BJ (cell line): ENCODE results near the gene ERGIC1. TPM values are rescaled to one million over a fixed set of nuclear protein-coding genes. Genes with fewer than 3 reads are reported as not detected.

Experiments used
- CTCF ChIA-PET: fragments of 350-600 bp; formaldehyde crosslinking; extraction: SDS; loops from one replicate; lab custom pipeline; 2021; ENCODE audit warnings: antibody characterized with exemption, inconsistent platforms; lab: Yijun Ruan, JAX
- POLR2A ChIA-PET: fragments of 300-600 bp; sonication (Branson Sonifier 250); formaldehyde crosslinking; extraction: SDS; loops from one replicate; lab custom pipeline; 2021; ENCODE audit warnings: antibody characterized with exemption; lab: Charles Lee
- DNase-seq: peaks from one replicate; pipeline ENCODE4 v3.0.0-alpha.2; 2011; ENCODE audit warnings: low read depth
- H3K27me3 ChIP-seq: 2 replicates; pipeline ENCODE4 v1.6.0; 2011; ENCODE audit warnings: low read length; ENCODE audit not compliant: control insufficient read depth, insufficient read depth
- H3K36me3 ChIP-seq: 2 replicates; pipeline ENCODE4 v1.5.1; 2011; ENCODE audit warnings: low read length; ENCODE audit not compliant: control insufficient read depth, insufficient read depth
- H3K4me3 ChIP-seq: 2 replicates; pipeline ENCODE4 v1.5.1; 2011; ENCODE audit warnings: low read depth, mild to moderate bottlenecking, control low read depth, low read length
- polyA plus RNA-seq: library from polyadenylated mRNA; depleted of rRNA; stranded (reverse); fragments of >200 nt; gene quantifications from 2 replicates; pipeline ENCODE4 v1.2.3, GENCODE V29; 2011
- TF ChIP-seq, protein P1 (sequence below): IDR thresholded peaks from 2 replicates; pipeline ENCODE4 v1.5.1; 2011; ENCODE audit warnings: low read depth, mild to moderate bottlenecking, control low read depth, inconsistent platforms, low read length, moderate library complexity; ENCODE audit not compliant: insufficient read depth

ERGIC1 gene
- polyA plus RNA-seq, 1 experiment: 216 TPM

DNA sequence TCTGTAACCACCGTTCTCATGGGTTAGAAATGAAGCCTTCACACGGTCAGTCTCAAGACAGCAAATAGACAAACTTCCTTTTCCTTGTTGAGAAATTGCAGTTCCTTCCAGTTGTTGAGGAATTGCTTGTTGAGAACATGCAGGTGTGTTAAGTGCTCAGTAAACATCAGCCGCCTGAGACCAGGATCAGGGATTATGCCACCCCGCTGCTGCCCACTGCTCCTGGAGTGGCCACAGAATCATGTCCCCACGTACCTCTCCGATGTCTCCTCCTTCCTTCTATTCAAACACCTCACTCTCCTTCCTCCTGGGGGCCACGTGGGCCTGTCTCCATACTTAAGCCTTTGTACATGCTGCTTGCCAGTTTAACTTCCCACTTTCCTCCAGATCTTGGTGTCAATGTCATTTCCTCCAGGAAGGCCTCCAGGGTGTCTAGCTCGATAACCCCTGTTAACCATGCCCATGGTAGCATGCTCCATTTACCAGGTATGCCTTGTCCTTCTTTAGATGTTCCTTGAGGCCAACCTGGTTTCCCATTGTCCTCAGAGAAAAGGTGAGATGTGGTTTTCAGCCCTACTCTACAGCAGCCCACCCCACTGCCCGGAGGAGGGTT, 91.4 kb downstream of the ERGIC1 start:
- TF ChIP-seq, protein P1, sequence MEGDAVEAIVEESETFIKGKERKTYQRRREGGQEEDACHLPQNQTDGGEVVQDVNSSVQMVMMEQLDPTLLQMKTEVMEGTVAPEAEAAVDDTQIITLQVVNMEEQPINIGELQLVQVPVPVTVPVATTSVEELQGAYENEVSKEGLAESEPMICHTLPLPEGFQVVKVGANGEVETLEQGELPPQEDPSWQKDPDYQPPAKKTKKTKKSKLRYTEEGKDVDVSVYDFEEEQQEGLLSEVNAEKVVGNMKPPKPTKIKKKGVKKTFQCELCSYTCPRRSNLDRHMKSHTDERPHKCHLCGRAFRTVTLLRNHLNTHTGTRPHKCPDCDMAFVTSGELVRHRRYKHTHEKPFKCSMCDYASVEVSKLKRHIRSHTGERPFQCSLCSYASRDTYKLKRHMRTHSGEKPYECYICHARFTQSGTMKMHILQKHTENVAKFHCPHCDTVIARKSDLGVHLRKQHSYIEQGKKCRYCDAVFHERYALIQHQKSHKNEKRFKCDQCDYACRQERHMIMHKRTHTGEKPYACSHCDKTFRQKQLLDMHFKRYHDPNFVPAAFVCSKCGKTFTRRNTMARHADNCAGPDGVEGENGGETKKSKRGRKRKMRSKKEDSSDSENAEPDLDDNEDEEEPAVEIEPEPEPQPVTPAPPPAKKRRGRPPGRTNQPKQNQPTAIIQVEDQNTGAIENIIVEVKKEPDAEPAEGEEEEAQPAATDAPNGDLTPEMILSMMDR: no peak
- no peak for DNase-seq
- Histone ChIP-seq H3K27me3 (no peaks in the 10 kb centered on the region), H3K4me3 (no peak overlapping the region), H3K36me3 (peaks cover 16% of the 10 kb centered on the region)
- ChIA-PET POLR2A (no interaction called here), CTCF (interaction anchor here (1.2 to 24.0 kb wide), 3 partner anchors 11 to 215 kb away, joined by 3 to 441 read pairs (median 5); no protein-coding TSS in a partner anchor)

- TF ChIP-seq, protein P1: no peak
- ChIA-PET POLR2A (no interaction called here), CTCF (interaction anchor here (0.7 to 24.0 kb wide), 2 partner anchors 22 to 216 kb away, joined by 3 to 441 read pairs; no protein-coding TSS in a partner anchor)
- no peaks in the 10 kb centered on the region for H3K27me3 ChIP-seq
- peaks cover 16% of the 10 kb centered on the region for H3K36me3 ChIP-seq
- DNase-seq: no peak
- H3K4me3 ChIP-seq: no peak overlapping the region
Observed at GRCh38 chr5:172926008-172926523, 92.0 kb downstream of the ERGIC1 start.

GRCh38 chr5:172926796-172927195, 92.7 kb downstream of the ERGIC1 start:
- CTCF ChIA-PET: interaction anchor here (0.7 to 24.0 kb wide), 3 partner anchors 22 to 217 kb away, joined by 3 to 441 read pairs (median 10); partner anchors contain the start of gene DUSP1
- POLR2A ChIA-PET: no interaction called here

DNA sequence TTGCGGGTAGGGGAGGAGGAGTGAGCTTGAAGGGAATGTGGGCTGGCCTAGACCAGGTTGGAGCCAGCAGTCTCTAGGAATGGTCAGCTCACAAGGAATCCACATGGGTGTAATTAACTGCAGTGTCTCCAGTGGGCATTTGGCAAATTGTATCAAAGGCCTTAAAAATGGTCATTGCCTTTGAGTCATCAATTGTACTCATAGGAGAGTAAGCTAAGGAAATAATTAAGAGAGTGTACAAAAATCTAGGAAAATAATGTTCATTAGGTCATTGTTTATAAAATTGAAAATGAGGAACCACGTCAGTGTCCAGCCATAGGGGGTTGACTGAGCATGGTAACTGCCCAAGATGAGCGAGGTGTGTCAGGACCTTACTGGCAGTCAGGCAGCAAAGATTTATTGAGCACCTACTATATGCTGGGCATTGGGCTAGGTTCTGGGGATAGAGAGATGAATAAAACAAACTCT, 95.4 kb downstream of the ERGIC1 start:
- ChIA-PET POLR2A (interaction anchor here (1.4 kb wide), 1 partner anchor 158 kb away, joined by 12 read pairs; the partner anchor contains the start of gene DUSP1), CTCF (interaction anchor here (0.7 to 24.0 kb wide), 13 partner anchors 10 to 219 kb away, joined by 3 to 441 read pairs (median 5); partner anchors contain the start of genes DUSP1 and RPL26L1)
- Histone ChIP-seq H3K27me3 (no peaks in the 10 kb centered on the region), H3K4me3 (no peak overlapping the region), H3K36me3 (peaks cover 4% of the 10 kb centered on the region; the same call in 1 of the 2 replicates)
- DNase-seq: peak; percentile 95
- TF ChIP-seq, protein P1: peak; percentile 45

More at GRCh38 chr5:172926796-172927195, 92.7 kb downstream of the ERGIC1 start:
- Histone ChIP-seq H3K4me3 (no peak overlapping the region), H3K27me3 (no peaks in the 10 kb centered on the region), H3K36me3 (peaks cover 13% of the 10 kb centered on the region)
- DNase-seq: no peak
- TF ChIP-seq, protein P1: no peak

DNA sequence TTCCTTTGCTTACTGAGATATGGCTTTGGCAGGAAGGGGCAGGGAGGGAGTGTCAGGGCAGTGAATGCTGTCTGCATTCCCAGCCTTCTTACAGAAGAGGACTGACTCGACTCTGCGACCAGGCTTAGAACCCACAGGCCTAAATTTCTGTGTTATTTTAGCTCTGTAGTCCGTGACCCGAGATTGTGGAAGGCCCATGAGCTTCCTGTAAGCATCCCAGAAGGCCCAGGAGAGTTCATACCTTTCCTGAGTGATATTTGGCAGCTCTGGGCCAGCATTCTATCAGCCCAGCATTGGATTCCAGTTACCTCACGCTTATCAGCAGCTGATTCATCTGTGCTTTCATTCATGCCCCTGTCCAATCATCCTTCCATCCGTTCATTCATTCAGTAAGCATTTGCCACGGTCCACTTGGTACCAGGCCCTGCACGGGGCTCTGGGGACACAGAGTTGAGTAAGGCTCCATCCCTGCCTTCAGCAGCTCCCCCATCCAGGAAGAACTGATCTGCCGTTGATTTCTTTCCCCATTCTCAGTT, 97.0 kb downstream of the ERGIC1 start:
- H3K4me3 ChIP-seq: no peak overlapping the region
- TF ChIP-seq, protein P1: no peak
- ChIA-PET POLR2A (interaction anchor here (0.8 to 1.4 kb wide), 2 partner anchors 160 to 166 kb away, joined by 4 to 8 read pairs; no protein-coding TSS in a partner anchor), CTCF (interaction anchor here (0.6 to 24.0 kb wide), 24 partner anchors 11 to 234 kb away, joined by 3 to 441 read pairs (median 8); partner anchors contain the start of genes DUSP1 and RPL26L1)
- DNase-seq: peak; percentile 42
- H3K36me3 ChIP-seq: peaks cover 6% of the 10 kb centered on the region; the same call in 1 of the 2 replicates
- H3K27me3 ChIP-seq: no peaks in the 10 kb centered on the region
